Measurements from ENCODE around the gene BTBD2. TPM values are rescaled to one million over a fixed set of nuclear protein-coding genes. Genes with fewer than 3 reads are reported as not detected.

Gene BTBD2
- 52.0 and 91.8 TPM in 2 replicates for total RNA-seq

DNA sequence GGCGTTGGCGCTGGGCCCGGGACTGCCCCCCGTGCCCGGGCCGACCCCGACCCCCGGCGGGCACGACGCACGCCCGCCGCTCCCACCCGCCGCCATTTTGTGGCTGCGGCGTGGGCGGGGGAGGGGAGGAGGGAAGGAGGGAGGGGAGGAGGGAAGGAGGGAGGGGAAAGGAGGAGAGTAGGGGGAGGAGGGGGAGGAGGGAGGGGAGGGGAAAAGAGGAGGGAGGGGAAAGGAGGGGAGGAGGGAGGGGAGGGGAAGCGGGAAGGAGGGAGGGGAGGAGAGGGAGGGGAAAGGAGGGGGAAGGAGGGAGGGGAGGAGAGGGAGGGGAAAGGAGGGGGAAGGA lies at the start of gene BTBD2:
BTBD2 (minus strand) TSS at position 107 of the 343 bp plus-strand sequence; CDS start at position 96, 11 bp downstream.

DNA sequence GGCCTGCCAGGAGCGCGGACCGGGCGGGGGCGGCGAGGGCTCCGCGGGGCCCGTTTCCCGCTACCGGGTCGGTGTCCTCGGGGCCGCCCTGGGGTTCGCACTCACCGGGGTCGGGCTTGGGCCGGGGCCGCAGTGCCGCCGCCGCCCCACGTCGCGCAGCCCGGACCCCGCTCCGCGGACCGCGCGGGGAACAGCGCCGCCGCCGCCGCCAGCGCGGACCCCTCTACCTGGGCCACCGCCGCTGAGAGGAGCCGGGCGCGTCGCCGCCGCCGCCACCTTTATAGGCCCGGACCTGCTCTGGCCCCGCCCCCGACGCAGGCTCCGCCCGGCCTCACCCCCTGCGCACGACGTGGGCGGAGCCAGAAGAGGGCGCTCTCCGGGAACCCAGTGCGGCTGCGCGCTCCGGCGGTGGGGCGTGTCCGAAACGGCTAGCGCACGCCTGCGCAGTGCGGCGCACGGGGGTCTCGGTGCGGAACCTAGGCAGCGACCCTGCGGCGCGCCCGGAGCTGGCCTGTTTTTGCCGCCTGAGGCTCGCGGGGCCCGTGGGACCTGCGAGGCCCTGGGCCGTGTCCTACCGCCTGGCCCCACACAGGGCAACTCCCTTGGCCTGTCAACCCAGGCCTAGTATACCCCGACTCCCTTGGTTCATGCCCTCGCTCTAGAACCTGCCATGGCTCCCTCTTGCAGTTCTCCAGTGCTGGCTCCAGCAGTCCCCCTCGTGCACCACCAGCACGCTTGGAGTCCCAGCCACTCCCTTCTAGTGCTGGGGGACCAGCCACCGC lies 35.7 kb upstream of the BTBD2 start, which contains the start of gene MKNK2:
MKNK2 (minus strand) TSS at position 254 of the 782 bp plus-strand sequence. CDS start 393 bp downstream, outside the sequence.

DNA sequence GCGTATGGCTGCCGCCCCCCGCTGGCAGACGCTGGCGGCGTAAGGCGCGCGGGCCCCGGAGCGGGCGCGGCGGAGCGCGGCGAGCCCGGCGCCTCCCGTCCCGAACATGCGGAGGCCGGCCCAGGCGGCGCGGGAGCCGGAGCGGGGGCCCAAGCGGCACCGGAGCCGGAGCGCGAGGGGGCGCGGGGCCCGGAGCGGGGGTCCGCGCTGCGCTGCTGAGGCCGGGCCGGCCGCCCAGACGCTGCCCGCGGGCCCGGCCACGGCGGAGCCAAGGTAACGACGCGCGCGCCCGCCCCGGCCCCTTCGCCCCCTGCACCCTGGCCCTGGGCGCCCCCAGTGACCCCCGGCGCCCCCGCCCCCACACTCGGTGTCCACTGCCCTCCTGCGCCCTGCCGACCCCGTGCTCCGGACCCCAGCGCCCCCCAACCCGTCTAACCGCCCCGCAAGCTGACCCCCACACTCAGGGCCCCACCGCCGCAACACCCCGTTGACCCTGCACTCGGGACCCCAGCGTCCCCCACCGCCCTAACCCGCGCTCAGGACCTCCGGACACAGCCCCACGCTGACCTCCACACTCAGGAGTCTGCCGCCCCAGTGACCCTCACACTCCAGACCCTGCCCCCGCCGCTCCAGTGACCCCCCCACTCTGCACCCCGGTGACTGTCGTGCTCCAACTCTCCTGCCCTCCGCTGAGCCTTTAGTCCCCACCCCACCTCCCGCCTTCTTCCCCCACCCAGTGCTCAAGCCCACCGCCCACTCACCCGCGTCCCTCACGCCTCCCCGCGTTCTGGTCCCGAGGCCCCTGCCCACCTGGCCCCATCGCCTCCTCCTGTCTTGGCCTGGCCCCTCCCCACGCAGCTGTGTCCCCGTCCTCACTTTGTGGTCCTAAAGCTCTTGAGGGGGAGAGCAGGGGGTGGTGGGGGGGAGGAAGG lies 74.1 kb downstream of the BTBD2 start, which contains the start of gene CSNK1G2:
CSNK1G2 (plus strand) TSS at position 27 of the 932 bp plus-strand sequence. CDS start 28,601 bp downstream, outside the sequence.

Small RNA genes lying within 50 kb of the gene (small RNA-seq; reads per million reads assigned to genes)
- not detected for gene AC007136.1

Other genes with a start within 250 kb of the BTBD2 start
- 1.6 and 1.7 TPM in 2 replicates for gene ATP8B3, start 203.4 kb downstream of the BTBD2 start, total RNA-seq
- 18.0 and 22.5 TPM in 2 replicates for gene REXO1, start 167.2 kb downstream of the BTBD2 start, total RNA-seq
- 11.8 and 17.0 TPM in 2 replicates for gene KLF16, start 152.1 kb downstream of the BTBD2 start, total RNA-seq
- 110 and 136 TPM in 2 replicates for gene ABHD17A, start 130.2 kb downstream of the BTBD2 start, total RNA-seq
- 5.2 and 5.5 TPM in 2 replicates for gene ADAT3, start 110.3 kb downstream of the BTBD2 start, total RNA-seq
- gene SCAMP4, start 110.3 kb downstream of the BTBD2 start, total RNA-seq: 60.9 and 79.4 TPM in 2 replicates
- gene CSNK1G2, start 74.5 kb downstream of the BTBD2 start, total RNA-seq: 95.4 and 103 TPM in 2 replicates
- 82.3 and 126 TPM in 2 replicates for gene MKNK2, start 35.5 kb upstream of the BTBD2 start, total RNA-seq
- 40.6 and 45.1 TPM in 2 replicates for gene MOB3A, start 80.6 kb upstream of the BTBD2 start, total RNA-seq
- gene IZUMO4, start 81.2 kb upstream of the BTBD2 start, total RNA-seq: 0.96 and 2.0 TPM in 2 replicates
- gene AP3D1, start 135.9 kb upstream of the BTBD2 start, total RNA-seq: 144 and 203 TPM in 2 replicates
- gene DOT1L, start 148.2 kb upstream of the BTBD2 start, total RNA-seq: 8.1 and 8.5 TPM in 2 replicates
- gene PLEKHJ1, start 220.6 kb upstream of the BTBD2 start, total RNA-seq: 44.3 and 53.9 TPM in 2 replicates
- 43.2 and 61.7 TPM in 2 replicates for gene SF3A2, start 221.1 kb upstream of the BTBD2 start, total RNA-seq
- gene AMH, start 233.6 kb upstream of the BTBD2 start, total RNA-seq: 1.7 and 2.6 TPM in 2 replicates
- not detected in 2 replicates for gene JSRP1, start 240.7 kb upstream of the BTBD2 start, total RNA-seq